Muscle layer of colon (tissue), 2 donors: ENCODE results near the gene MT1X.

Experiments
- H3K27ac ChIP-seq: one replicate; pipeline ENCODE4 v1.7.0; 2013; ENCODE audit warnings: low read depth, mild to moderate bottlenecking, low read length, moderate library complexity
- H3K27me3 ChIP-seq, 2 donors: one replicate each; pipeline ENCODE4 v1.7.0; 2013; ENCODE audit warnings: low read length in 2 of 2, mild to moderate bottlenecking in 2 of 2; ENCODE audit not compliant: insufficient read depth in 2 of 2, control insufficient read depth in 1 of 2
- H3K36me3 ChIP-seq: one replicate; pipeline ENCODE4 v1.7.0; 2013; ENCODE audit warnings: mild to moderate bottlenecking, low read length; ENCODE audit not compliant: insufficient read depth
- H3K4me1 ChIP-seq: one replicate; pipeline ENCODE4 v1.7.0; 2013; ENCODE audit warnings: mild to moderate bottlenecking, low read length; ENCODE audit not compliant: insufficient read depth
- H3K4me3 ChIP-seq, 2 donors: one replicate each; pipeline ENCODE4 v1.7.0; 2013; ENCODE audit warnings: low read length in 2 of 2, low read depth in 1 of 2, mild to moderate bottlenecking in 1 of 2, moderate library complexity in 1 of 2
- H3K9ac ChIP-seq: one replicate; pipeline ENCODE4 v1.7.0; 2013; ENCODE audit warnings: low read length
- H3K9me3 ChIP-seq: one replicate; pipeline ENCODE4 v1.7.0; 2013; ENCODE audit warnings: mild to moderate bottlenecking, low read length
- donor health status: abdominal sarcoma.
- donor health status: Adenocarcinoma of cecum.

MT1X gene

DNA sequence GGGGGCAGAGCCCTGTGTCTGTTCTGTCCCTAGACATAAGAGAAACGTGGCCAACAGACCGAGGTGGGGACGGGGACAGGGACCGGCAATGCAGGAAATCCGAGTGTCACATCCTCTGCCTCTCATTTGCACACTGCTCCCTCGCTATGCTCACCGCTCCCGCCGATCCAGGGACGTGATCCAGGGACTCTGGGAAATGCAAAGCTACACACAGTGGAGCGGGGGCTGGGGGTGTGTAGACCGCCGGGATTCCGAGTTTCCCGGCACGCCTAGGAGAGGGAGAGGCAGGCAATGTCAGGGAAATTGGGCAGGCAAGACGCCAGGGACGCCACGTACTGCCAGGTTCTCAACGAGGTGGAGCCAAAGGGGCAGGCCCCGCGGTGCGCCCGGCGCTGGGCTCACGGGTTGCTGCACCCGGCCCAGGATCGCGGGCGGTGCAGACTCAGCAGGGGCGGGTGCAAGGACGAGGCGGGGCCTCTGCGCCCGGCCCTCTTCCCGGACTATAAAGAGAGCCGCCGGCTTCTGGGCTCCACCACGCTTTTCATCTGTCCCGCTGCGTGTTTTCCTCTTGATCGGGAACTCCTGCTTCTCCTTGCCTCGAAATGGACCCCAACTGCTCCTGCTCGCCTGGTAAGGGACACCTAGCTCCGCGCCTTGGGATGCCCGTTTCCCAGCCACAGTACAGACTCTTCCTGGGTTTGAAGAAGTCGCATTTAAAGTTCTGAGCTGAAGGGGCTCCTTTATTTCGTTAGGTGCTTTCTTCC lies at the start of gene MT1X:
MT1X (plus strand) TSS at position 532 of the 764 bp plus-strand sequence; CDS start at position 603, 71 bp downstream.
- peak within 1 kb of the TSS; percentile 62 for H3K9ac ChIP-seq
- H3K27me3 ChIP-seq, result no peaks in the 10 kb centered on the region
- no peaks in the 10 kb centered on the region for H3K9me3 ChIP-seq
- peak within 1 kb of the TSS; percentile 61 to 74 for H3K4me3 ChIP-seq
- H3K27ac ChIP-seq, result peak within 1 kb of the TSS; percentile 96
- H3K36me3 ChIP-seq, result no peaks in the 10 kb centered on the region
- peaks cover 30% of the 10 kb centered on the region for H3K4me1 ChIP-seq

DNA sequence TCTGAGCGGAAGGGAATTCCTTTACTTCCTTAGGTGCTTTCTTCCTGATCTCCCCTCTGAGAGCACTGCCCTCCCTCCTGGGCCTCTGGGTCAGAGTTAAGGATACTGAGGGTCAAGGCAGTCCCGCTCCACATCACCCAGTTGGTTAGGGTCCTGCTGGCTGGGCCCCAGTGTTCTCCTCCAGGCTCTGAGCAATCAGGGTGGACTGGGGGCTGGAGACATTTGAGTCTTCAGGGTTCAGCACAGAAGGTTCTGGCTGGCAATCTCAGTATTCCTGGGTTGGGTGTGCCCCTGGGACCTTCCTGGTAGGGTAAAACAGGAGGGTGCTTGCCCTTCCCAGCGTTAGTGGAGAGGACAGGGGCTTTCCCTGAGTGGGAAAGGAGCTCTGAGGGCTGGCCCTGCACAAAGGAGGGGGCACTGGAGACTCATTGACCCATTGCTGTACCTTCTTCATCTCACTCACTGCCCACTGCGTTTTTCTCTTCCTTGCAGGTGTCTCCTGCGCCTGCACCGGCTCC lies 49.4 kb upstream of the MT1X start:
- Histone ChIP-seq H3K27me3 (peaks cover 30 to 44% of the 10 kb centered on the region in 2 donors), H3K4me3 (peak overlapping the region; percentile 51 to 63), H3K4me1 (peaks cover 24% of the 10 kb centered on the region), H3K27ac (no peak overlapping the region), H3K36me3 (no peaks in the 10 kb centered on the region), H3K9ac (peak overlapping the region; percentile 53), H3K9me3 (no peaks in the 10 kb centered on the region)

DNA sequence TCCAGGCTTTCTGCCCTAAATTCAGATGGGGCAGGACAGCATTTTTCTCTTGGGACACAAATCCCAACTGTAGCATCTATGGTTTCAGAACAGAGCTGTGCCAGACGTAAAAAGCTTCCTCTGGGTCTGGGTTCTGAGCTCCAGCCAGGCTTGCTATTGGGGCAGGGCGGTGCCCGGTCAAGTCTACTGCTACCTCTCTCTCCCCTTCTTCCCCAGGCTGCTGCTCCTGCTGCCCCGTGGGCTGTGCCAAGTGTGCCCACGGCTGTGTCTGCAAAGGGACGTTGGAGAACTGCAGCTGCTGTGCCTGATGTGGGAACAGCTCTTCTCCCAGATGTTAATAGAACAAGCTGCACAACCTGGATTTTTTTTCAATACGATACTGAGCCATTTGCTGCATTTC lies 48.7 kb upstream of the MT1X start:
- Histone ChIP-seq H3K4me1 (peaks cover 28% of the 10 kb centered on the region), H3K36me3 (no peaks in the 10 kb centered on the region), H3K27ac (no peak overlapping the region), H3K9me3 (no peaks in the 10 kb centered on the region), H3K4me3 (no peak overlapping the region), H3K27me3 (peaks cover 35 to 50% of the 10 kb centered on the region in 2 donors), H3K9ac (no peak overlapping the region)

DNA sequence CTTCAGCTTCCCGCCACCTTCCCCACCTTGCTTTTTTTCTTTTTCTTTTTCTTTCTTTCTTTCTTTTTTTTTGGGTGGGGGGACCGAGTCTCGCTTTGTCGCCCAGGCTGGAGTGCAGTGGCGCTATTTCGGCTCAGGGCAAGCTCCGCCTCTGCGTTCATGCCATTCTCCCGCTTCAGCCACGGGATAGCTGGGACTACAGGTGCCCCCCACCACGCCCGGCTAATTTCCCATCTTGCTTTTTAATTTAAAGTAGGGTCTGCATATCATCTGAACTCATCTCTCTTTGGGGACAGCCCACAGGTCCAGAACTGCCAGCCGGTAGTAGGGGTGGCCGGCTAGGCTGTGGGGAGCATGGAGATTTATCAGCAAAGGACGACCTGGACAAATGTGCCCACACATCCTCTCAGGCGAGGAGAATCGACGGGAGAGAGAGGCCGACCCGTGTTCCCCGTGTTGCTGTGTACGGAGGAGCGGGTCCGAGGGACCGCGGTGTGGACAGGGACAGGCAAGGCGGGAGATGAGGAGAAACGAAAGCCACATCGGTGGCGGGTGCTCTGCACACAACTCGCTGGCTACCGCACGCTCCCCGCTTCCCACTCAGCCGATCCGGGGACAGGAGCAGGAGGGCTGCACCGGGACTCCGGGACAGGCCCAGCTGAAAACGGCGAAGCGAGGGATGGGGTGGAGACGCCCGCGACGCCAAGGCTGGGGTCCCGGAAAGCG lies 47.4 kb upstream of the MT1X start:
- H3K27ac ChIP-seq, result no peak overlapping the region
- H3K27me3 ChIP-seq, result peaks cover 48 to 63% of the 10 kb centered on the region in 2 donors
- no peak overlapping the region for H3K9ac ChIP-seq
- peaks cover 34% of the 10 kb centered on the region for H3K4me1 ChIP-seq
- H3K9me3 ChIP-seq, result no peaks in the 10 kb centered on the region
- H3K4me3 ChIP-seq, result peak overlapping the region in 1 of 2 donors; percentile 11
- H3K36me3 ChIP-seq, result no peaks in the 10 kb centered on the region

DNA sequence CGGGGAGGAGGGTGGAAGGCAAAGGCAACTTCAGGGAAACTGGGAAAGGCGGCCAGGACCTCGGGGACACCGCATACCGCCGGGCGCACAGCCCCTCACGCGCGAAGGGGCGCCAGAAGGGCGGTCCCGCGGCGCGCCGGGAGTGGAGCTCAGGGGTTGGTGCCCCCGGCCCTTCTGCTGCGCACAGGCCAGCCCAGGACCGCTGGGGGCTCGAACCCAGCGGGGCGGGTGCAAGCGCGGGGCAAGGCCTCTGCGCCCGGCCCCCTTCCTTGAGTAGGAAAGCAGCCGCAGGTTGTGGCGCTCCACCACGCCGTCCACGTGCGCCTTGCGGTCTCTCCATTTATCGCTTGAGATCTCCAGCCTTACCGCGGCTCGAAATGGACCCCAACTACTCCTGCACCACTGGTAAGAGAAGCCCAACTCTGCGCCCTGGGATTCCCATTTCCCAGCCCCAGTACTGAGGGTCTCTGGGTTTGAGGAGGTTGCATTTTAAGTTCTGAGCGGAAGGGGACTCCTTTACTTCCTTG lies 46.8 kb upstream of the MT1X start:
- Histone ChIP-seq H3K9ac (no peak overlapping the region), H3K9me3 (no peaks in the 10 kb centered on the region), H3K27me3 (peaks cover 54 to 63% of the 10 kb centered on the region in 2 donors), H3K27ac (no peak overlapping the region), H3K36me3 (no peaks in the 10 kb centered on the region), H3K4me1 (peaks cover 34% of the 10 kb centered on the region), H3K4me3 (peak overlapping the region in 1 of 2 donors; percentile 11)

DNA sequence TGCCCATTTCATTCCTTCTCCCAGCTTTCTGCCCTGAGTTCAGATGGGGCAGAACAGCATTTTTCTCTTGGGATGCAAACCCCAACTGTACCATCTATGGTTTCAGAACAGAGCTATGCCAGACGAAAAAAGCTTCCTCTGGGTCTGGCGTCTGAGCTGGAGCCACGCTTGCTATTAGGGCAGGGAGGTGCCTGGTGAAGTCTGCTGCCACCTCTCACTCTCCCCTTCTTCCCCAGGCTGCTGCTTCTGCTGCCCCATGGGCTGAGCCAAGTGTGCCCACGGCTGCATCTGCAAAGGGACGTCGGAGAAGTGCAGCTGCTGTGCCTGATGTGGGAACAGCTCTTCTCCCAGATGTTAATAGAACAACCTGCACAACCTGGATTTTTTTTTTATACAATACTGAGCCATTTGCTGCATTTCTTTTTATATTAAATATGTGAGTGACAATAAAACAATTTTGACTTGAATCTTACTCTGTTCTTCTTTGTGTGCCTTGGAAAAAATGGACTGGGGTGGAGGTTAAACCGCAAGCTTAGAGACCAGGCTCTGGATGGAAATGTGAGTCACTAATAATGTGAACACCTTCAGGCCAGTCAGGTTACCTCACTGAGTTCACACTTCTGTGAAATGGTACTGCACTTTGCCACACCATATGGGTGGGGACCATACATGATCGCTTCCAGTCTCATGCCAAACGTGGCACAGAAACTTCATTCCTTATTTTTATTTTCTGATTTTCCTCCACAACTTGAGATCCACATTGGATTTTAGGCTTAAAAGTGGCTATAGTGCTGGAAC lies 45.5 kb upstream of the MT1X start:
- Histone ChIP-seq H3K36me3 (no peaks in the 10 kb centered on the region), H3K27me3 (peaks cover 57 to 63% of the 10 kb centered on the region in 2 donors), H3K9ac (no peak overlapping the region), H3K4me1 (peaks cover 30% of the 10 kb centered on the region), H3K27ac (no peak overlapping the region), H3K4me3 (no peak overlapping the region), H3K9me3 (no peaks in the 10 kb centered on the region)

DNA sequence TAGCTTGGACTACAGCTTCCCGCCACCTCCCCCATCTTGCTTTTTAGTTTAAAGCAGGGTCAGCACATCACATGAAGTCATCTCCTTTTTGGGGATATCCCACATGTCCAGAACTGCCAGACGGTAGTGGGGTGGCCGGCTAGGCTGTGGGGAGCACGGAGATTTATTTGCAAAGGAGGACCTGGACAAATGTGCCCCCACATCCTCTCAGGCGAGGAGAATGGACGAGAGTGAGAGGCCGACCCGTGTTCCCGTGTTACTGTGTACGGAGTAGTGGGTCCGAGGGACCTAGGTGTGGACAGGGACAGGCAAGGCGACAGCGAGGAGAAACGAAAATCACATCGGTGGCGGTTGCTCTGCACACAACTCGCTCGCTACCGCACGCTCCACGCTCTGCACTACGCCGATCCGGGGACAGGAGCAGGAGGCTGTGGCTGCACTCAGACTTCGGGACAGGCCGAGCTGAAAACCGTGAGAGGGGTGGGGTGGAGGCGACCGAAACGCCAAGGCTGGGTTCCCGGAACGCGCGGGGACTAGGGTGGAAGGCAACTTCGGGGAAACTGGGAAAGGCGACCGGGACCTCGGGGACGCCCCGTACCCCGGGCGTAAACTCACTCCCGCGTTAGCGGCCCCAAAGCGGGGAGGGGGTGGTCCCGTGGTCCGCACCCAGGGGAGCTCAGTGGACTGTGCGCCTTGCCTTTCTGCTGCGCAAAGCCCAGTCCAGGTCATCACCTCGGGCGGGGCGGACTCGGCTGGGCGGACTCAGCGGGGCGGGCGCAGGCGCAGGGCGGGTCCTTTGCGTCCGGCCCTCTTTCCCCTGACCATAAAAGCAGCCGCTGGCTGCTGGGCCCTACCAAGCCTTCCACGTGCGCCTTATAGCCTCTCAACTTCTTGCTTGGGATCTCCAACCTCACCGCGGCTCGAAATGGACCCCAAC lies 44.2 kb upstream of the MT1X start, which contains the start of gene MT1A:
MT1A (plus strand) TSS at position 853 of the 937 bp plus-strand sequence; CDS start at position 926, 73 bp downstream.
- Histone ChIP-seq H3K9ac (no peak within 1 kb of the TSS), H3K27me3 (peaks cover 57 to 60% of the 10 kb centered on the region in 2 donors), H3K4me3 (peak within 1 kb of the TSS; percentile 52 to 62), H3K9me3 (no peaks in the 10 kb centered on the region), H3K4me1 (peaks cover 23% of the 10 kb centered on the region), H3K36me3 (no peaks in the 10 kb centered on the region), H3K27ac (no peak within 1 kb of the TSS)

DNA sequence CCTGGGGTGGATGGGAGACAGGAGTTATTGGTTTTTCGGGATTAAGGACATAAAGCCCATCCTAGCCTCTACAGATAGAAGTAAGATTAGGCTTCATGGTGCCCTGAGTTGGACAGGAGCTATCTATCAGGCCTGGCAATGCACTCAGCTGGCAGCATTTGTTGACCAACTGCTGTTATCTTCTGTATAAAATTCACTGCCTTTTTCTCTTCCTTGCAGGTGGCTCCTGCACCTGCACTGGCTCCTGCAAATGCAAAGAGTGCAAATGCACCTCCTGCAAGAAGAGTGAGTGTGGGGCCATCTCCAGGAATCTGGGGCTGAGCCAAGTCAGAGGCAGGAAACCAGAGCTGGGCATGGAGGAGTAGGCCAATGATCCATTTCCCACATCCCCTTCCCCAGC lies 43.2 kb upstream of the MT1X start:
- Histone ChIP-seq H3K4me1 (peaks cover 27% of the 10 kb centered on the region), H3K27me3 (peaks cover 59 to 70% of the 10 kb centered on the region in 2 donors), H3K36me3 (no peaks in the 10 kb centered on the region), H3K4me3 (peak overlapping the region in 1 of 2 donors; percentile 52), H3K27ac (no peak overlapping the region), H3K9ac (no peak overlapping the region), H3K9me3 (no peaks in the 10 kb centered on the region)

DNA sequence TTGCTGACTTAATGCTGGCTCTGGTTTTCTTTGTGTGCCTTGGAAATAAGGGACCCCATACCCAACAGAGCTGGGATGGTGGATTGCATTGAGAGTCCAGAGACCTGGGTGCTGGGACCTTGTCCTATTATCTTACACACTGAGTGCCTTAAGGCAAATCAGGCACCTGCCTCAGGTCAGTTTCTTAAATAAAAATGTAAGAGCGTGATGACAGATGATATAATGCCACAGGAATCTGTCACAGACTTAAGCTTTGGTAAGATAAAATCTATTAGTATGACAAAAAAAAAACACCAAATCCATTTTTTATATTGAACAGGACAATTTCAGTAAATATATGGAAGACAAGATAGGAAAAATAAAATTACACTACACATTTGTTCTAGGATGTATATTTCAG lies 42.2 kb upstream of the MT1X start:
- Histone ChIP-seq H3K36me3 (no peaks in the 10 kb centered on the region), H3K27me3 (peaks cover 57 to 70% of the 10 kb centered on the region in 2 donors), H3K27ac (no peak overlapping the region), H3K9ac (no peak overlapping the region), H3K4me1 (peaks cover 24% of the 10 kb centered on the region), H3K9me3 (no peaks in the 10 kb centered on the region), H3K4me3 (no peak overlapping the region)

DNA sequence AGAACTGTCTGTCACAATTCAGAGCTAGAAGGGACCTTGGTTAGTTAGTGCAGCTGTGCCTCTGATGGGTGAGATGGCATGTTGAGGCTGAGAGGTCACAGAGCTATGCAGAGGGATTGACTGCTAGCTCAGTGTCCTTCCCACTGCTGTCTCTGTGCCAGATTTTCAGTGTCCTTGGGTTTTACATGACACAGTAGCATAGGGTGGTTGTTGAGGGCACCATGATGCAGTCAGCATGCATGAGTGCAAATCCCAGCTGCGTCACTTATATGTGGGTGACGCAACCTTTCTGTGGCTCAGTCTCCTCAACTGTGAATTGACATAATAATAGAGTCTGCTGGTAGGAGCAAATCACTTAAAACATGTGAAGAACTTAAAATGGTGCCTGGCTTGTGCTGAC lies 41.1 kb upstream of the MT1X start:
- Histone ChIP-seq H3K9me3 (no peaks in the 10 kb centered on the region), H3K4me3 (no peak overlapping the region), H3K4me1 (peaks cover 16% of the 10 kb centered on the region), H3K36me3 (no peaks in the 10 kb centered on the region), H3K27me3 (peaks cover 57 to 70% of the 10 kb centered on the region in 2 donors), H3K27ac (no peak overlapping the region), H3K9ac (no peak overlapping the region)
